Activated T-cell treated with anti-CD3 and anti-CD28 coated beads, Interleukin-2, amount 50 U/mL, for 72 hours (primary cell): ENCODE results near the gene PPP1R3G. TPM values are rescaled to one million over a fixed set of nuclear protein-coding genes. Genes with fewer than 3 reads are reported as not detected.

Experiments
- ATAC-seq, 2 donors: fragments of 150-1000 bp; cut with Tn5 transposase; replicated peaks in 1 of 2; 2 replicates each; pipeline ENCODE4 v1.10.0; 2021; ENCODE audit warnings: moderate library complexity in 2 of 2, mild to moderate bottlenecking in 1 of 2
- DNase-seq, 2 donors: peaks; one replicate each; pipeline ENCODE4 v3.0.0; 2021 to 2022; ENCODE audit warnings: mixed read lengths in 1 of 2
- H3K27ac Mint-ChIP-seq: one replicate; pipeline ENCODE4 v1.8.0; 2022; ENCODE audit warnings: mild to moderate bottlenecking, moderate library complexity, mixed read lengths
- H3K27me3 Mint-ChIP-seq: one replicate; pipeline ENCODE4 v1.8.0; 2022; ENCODE audit warnings: low read depth, mixed read lengths
- H3K36me3 Mint-ChIP-seq, 2 donors: one replicate each; pipeline ENCODE4 v1.8.0; 2022; ENCODE audit warnings: mixed read lengths in 2 of 2, mild to moderate bottlenecking in 1 of 2; ENCODE audit not compliant: insufficient read depth in 2 of 2
- H3K4me1 Mint-ChIP-seq: one replicate; pipeline ENCODE4 v1.8.0; 2022; ENCODE audit warnings: low read depth, mixed read lengths
- H3K4me3 Mint-ChIP-seq, 2 donors: one replicate each; pipeline ENCODE4 v1.8.0; 2022; ENCODE audit warnings: mild to moderate bottlenecking in 2 of 2, mixed read lengths in 2 of 2, moderate library complexity in 2 of 2
- H3K9me3 Mint-ChIP-seq, 2 donors: one replicate each; pipeline ENCODE4 v1.8.0; 2022; ENCODE audit warnings: mixed read lengths in 2 of 2
- total RNA-seq, 2 donors: library from RNA; stranded (reverse); gene quantifications; one replicate each; pipeline ENCODE4 v1.2.3, GENCODE V29; 2022

Gene PPP1R3G
- total RNA-seq, 2 donors from 2014 or later, result 0.05 TPM; not detected in 1

GRCh38 chr6:5079692-5080091 is 5.4 kb upstream of the PPP1R3G start:
- Mint-ChIP-seq H3K36me3 (peaks cover 0 to 1% of the 10 kb centered on the region in 2 donors), H3K4me1 (no peaks in the 10 kb centered on the region), H3K27me3 (peaks cover 36% of the 10 kb centered on the region)

GRCh38 chr6:5080574-5080973 is 4.6 kb upstream of the PPP1R3G start:
- Mint-ChIP-seq H3K4me3 (no peak overlapping the region), H3K9me3 (no peaks in the 10 kb centered on the region), H3K27ac (no peak overlapping the region), H3K27me3 (peaks cover 29% of the 10 kb centered on the region), H3K36me3 (peaks cover 1% of the 10 kb centered on the region in 2 donors), H3K4me1 (no peaks in the 10 kb centered on the region)
- ATAC-seq (no peak), DNase-seq (no peak)

More at GRCh38 chr6:5079692-5080091, 5.4 kb upstream of the PPP1R3G start:
- no peak for ATAC-seq
- H3K9me3 Mint-ChIP-seq, result no peaks in the 10 kb centered on the region
- no peak overlapping the region for H3K4me3 Mint-ChIP-seq
- H3K27ac Mint-ChIP-seq, result no peak overlapping the region
- DNase-seq, result no peak

GRCh38 chr6:5081182-5081581 is 4.0 kb upstream of the PPP1R3G start:
- Mint-ChIP-seq H3K4me3 (no peak overlapping the region), H3K27ac (no peak overlapping the region), H3K4me1 (no peaks in the 10 kb centered on the region), H3K9me3 (no peaks in the 10 kb centered on the region), H3K36me3 (peaks cover 1% of the 10 kb centered on the region in 2 donors), H3K27me3 (peaks cover 29% of the 10 kb centered on the region)
- ATAC-seq, result no peak
- DNase-seq, result no peak

GRCh38 chr6:5081955-5082354 is 3.2 kb upstream of the PPP1R3G start:
- ATAC-seq, result no peak
- no peak for DNase-seq
- Mint-ChIP-seq H3K4me3 (no peak overlapping the region), H3K36me3 (peaks cover 1% of the 10 kb centered on the region in 2 donors), H3K9me3 (no peaks in the 10 kb centered on the region), H3K27me3 (peaks cover 37% of the 10 kb centered on the region), H3K4me1 (no peaks in the 10 kb centered on the region), H3K27ac (no peak overlapping the region)

- no peak overlapping the region for H3K27ac Mint-ChIP-seq
- H3K27me3 Mint-ChIP-seq, result peaks cover 45% of the 10 kb centered on the region
- peaks cover 1% of the 10 kb centered on the region in 2 donors for H3K36me3 Mint-ChIP-seq
- H3K4me1 Mint-ChIP-seq, result no peaks in the 10 kb centered on the region
- H3K4me3 Mint-ChIP-seq, result no peak overlapping the region
- no peak for ATAC-seq
- H3K9me3 Mint-ChIP-seq, result no peaks in the 10 kb centered on the region
- DNase-seq, result no peak
Measured at GRCh38 chr6:5082487-5083306, 2.4 kb upstream of the PPP1R3G start.

- Mint-ChIP-seq H3K4me3 (no peak overlapping the region), H3K9me3 (no peaks in the 10 kb centered on the region), H3K27ac (no peak overlapping the region), H3K36me3 (peaks cover 1% of the 10 kb centered on the region in 2 donors), H3K27me3 (peaks cover 45% of the 10 kb centered on the region), H3K4me1 (no peaks in the 10 kb centered on the region)
- DNase-seq (no peak), ATAC-seq (no peak)
Measured at GRCh38 chr6:5083307-5083583, 1.9 kb upstream of the PPP1R3G start.

- Mint-ChIP-seq H3K36me3 (peaks cover 1% of the 10 kb centered on the region in 2 donors), H3K4me1 (no peaks in the 10 kb centered on the region), H3K27ac (no peak overlapping the region), H3K9me3 (no peaks in the 10 kb centered on the region), H3K27me3 (peaks cover 45% of the 10 kb centered on the region), H3K4me3 (peak overlapping the region; percentile 61 to 62)
- ATAC-seq (no peak), DNase-seq (no peak)
Measured at GRCh38 chr6:5083813-5084359, 1.3 kb upstream of the PPP1R3G start.

GRCh38 chr6:5084360-5084780 is 771 bp upstream of the PPP1R3G start:
- peak overlapping the region; percentile 86 to 89 for H3K4me3 Mint-ChIP-seq
- peaks cover 1% of the 10 kb centered on the region in 2 donors for H3K36me3 Mint-ChIP-seq
- no peak overlapping the region for H3K27ac Mint-ChIP-seq
- DNase-seq, result no peak
- H3K9me3 Mint-ChIP-seq, result no peaks in the 10 kb centered on the region
- peaks cover 46% of the 10 kb centered on the region for H3K27me3 Mint-ChIP-seq
- peak; percentile 22 to 35 for ATAC-seq
- H3K4me1 Mint-ChIP-seq, result no peaks in the 10 kb centered on the region

GRCh38 chr6:5085648-5086293 is 630 bp downstream of the PPP1R3G start:
- Mint-ChIP-seq H3K4me3 (peak overlapping the region; percentile 20 to 81), H3K27ac (no peak overlapping the region), H3K9me3 (no peaks in the 10 kb centered on the region), H3K27me3 (peaks cover 58% of the 10 kb centered on the region), H3K4me1 (peaks cover 5% of the 10 kb centered on the region), H3K36me3 (peaks cover 1% of the 10 kb centered on the region in 2 donors)
- peak; percentile 35 to 45 for DNase-seq
- peak; percentile 48 to 58 for ATAC-seq

GRCh38 chr6:5086294-5086890 is 1.3 kb downstream of the PPP1R3G start:
- peaks cover 8% of the 10 kb centered on the region for H3K4me1 Mint-ChIP-seq
- no peak overlapping the region for H3K27ac Mint-ChIP-seq
- ATAC-seq (no peak), DNase-seq (no peak)
- peaks cover under 1 to 1% of the 10 kb centered on the region in 2 donors for H3K36me3 Mint-ChIP-seq
- H3K27me3 Mint-ChIP-seq, result peaks cover 58% of the 10 kb centered on the region
- peak overlapping the region; percentile 20 to 40 for H3K4me3 Mint-ChIP-seq
- H3K9me3 Mint-ChIP-seq, result no peaks in the 10 kb centered on the region

- Mint-ChIP-seq H3K36me3 (peaks cover 0 to 1% of the 10 kb centered on the region in 2 donors), H3K27me3 (peaks cover 55% of the 10 kb centered on the region), H3K27ac (no peak overlapping the region), H3K4me3 (peak overlapping the region in 1 of 2 donors; percentile 52), H3K9me3 (no peaks in the 10 kb centered on the region), H3K4me1 (peaks cover 13% of the 10 kb centered on the region)
- DNase-seq (no peak), ATAC-seq (no peak)
Measured at GRCh38 chr6:5087389-5087788, 2.2 kb downstream of the PPP1R3G start.

- Mint-ChIP-seq H3K4me1 (peaks cover 13% of the 10 kb centered on the region), H3K9me3 (no peaks in the 10 kb centered on the region), H3K4me3 (no peak overlapping the region), H3K27ac (no peak overlapping the region), H3K27me3 (peaks cover 42% of the 10 kb centered on the region), H3K36me3 (peaks cover 0 to 1% of the 10 kb centered on the region in 2 donors)
- DNase-seq, result no peak
- ATAC-seq, result no peak
Measured at GRCh38 chr6:5088780-5089179, 3.6 kb downstream of the PPP1R3G start.
